ENCODE measurements around the gene NMNAT1.
"Not testable (repeated sequence)": the region's sequence is repeated elsewhere in the genome, so short reads cannot be mapped to it uniquely, and the experiment has no call there.

Gene NMNAT1

DNA sequence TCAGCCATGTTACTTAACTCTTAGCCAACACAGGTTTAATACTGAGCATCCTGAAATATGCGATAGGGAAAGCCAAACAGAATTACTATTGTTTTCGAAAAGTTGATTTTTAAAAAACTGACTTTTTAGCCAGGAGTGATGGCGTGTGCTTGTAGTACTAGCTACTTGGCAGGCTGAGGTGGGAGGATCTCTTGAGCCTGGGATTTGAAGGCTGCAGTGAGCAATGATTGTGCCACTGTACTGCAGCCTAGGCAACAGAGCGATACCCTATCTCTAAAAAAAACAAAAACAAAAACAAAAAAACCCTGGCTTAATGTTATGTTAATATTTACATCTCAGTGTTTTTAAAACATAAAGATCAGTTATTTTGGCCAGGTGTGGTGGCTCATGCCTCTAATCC lies 16.7 kb downstream of the NMNAT1 start:
- no peak overlapping the region for H3K4me3 Mint-ChIP-seq
- no peaks in the 10 kb centered on the region for H3K27me3 Mint-ChIP-seq
- H3K9me3 Mint-ChIP-seq = no peaks in the 10 kb centered on the region
- DNase-seq = no peak
- H3K27ac Mint-ChIP-seq = no peak overlapping the region
- peaks cover 9 to 14% of the 10 kb centered on the region in 2 donors for H3K4me1 Mint-ChIP-seq
- peaks cover 0 to 4% of the 10 kb centered on the region in 2 donors for H3K36me3 Mint-ChIP-seq
- no peak for ATAC-seq (replicated peaks)

DNA sequence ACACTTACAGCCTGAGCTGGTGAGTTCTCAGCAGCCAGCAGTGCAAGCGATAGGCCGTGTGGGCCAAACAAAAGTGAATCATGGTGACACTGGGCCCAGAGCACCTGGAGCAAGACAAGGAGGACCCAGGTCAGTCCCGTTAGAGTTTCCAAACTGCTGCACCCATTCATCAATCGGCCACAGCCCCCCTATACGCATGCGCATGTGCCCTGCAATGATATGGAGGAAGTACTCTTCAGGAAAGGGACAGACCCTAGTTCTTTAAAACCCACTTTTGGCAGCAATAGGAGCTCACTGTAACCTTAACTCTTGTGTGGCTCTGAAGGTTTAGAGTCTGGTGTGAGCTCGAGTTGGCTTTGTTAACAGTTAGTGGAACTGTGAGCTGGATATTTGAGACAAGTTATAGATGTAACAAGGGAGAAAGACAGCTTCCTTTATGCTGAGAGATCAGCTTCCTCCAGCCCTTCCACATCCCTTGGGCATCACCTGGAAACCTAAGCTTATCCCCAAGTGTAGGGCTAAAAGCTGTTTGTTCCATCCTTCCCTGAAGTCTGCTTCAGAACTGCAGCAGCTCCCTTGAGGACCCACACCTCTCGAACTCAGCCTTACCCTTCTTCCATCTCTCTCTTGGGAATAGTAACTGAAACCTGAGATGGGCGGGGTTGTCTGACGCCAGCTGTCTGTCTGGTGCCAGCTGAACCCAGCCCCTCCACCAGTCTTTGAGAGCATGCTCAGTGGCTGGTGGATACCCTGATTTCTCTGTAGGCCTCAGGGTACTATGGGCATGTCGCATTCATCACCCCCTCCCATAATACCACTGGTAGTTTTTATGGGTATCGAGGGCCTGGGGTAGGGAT lies 17.7 kb downstream of the NMNAT1 start:
- Mint-ChIP-seq H3K36me3 (peaks cover 0 to 4% of the 10 kb centered on the region in 2 donors), H3K27ac (peak overlapping the region; percentile 51), H3K4me3 (peak overlapping the region in 1 of 2 donors; percentile 60), H3K4me1 (peaks cover 9 to 14% of the 10 kb centered on the region in 2 donors), H3K27me3 (no peaks in the 10 kb centered on the region), H3K9me3 (no peaks in the 10 kb centered on the region)
- ATAC-seq (replicated peaks) (peak; percentile 97 to 98), DNase-seq (peak; percentile 51)

DNA sequence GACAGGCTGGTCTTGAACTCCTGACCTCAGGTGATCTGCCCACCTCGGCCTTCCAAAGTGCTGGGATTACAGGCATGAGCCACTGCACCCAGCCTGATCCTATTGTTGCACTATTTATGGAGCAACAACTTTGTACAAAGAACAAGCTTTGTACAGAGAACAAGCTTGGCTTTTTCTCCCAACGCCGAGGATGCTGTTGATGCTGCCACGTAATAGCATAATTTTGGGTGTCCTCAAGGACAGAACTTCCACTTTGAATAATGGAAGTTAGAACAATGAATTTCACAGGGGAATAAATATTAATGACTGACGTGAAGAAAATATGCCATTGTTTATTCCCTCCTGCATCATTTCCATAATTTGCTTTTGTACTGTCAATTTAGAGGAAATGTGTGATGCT lies 41.0 kb downstream of the NMNAT1 start:
- no peaks in the 10 kb centered on the region for H3K4me1 Mint-ChIP-seq
- DNase-seq (no peak), ATAC-seq (replicated peaks) (no peak)
- no peaks in the 10 kb centered on the region for H3K27me3 Mint-ChIP-seq
- H3K27ac Mint-ChIP-seq = no peak overlapping the region
- H3K9me3 Mint-ChIP-seq = no peaks in the 10 kb centered on the region
- H3K4me3 Mint-ChIP-seq = no peak overlapping the region
- peaks cover 10 to 27% of the 10 kb centered on the region in 2 donors for H3K36me3 Mint-ChIP-seq

DNA sequence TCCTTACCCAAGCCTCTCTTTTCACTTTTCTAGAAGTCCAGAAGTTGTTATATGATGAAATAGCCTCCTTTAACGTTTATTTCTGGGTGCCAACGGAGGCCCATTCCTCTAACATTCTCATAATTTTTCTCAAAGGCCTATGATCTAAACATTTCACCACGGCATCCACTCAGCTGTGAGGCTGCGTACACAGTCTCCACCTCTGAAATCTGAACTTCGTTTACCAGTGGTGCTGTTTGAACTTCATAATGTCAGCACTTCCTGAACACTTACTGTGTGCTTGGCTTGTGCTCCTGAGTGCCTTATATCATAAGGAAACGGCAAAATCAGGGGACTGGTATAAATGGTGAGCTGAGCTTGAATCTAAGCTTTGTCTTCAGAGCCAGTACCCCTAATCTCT lies 41.7 kb downstream of the NMNAT1 start:
- no peaks in the 10 kb centered on the region for H3K27me3 Mint-ChIP-seq
- H3K4me3 Mint-ChIP-seq = no peak overlapping the region
- H3K9me3 Mint-ChIP-seq = no peaks in the 10 kb centered on the region

DNA sequence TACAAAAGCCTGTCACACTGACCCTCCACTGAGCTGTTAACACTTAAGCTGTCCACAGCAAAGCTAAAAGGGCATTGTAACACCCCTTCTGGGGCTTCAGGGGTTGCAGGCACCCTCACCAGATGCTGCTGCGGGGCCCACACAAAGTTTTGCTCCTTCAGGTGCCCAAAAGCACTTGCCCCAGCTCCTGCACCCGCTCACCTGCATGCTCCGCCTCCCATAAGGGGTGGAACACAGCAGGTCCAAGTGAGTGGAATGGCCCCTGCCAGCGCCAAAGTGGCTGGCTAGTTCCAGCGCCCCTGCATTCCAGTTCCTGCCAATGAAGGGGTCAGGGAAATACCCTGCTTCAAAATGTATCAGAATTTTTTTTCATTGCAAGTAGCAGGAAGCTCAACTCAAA lies 46.5 kb downstream of the NMNAT1 start:
- Mint-ChIP-seq H3K4me1 (no peaks in the 10 kb centered on the region), H3K9me3 (no peaks in the 10 kb centered on the region), H3K27me3 (peaks cover 0 to 6% of the 10 kb centered on the region in 2 donors), H3K36me3 (peaks cover 1 to 11% of the 10 kb centered on the region in 2 donors), H3K27ac (no peak overlapping the region), H3K4me3 (no peak overlapping the region)
- no peak for DNase-seq
- ATAC-seq (replicated peaks) = no peak

More for the DNA sequence above, 41.7 kb downstream of the NMNAT1 start:
- Mint-ChIP-seq H3K27ac (no peak overlapping the region), H3K36me3 (peaks cover 8 to 27% of the 10 kb centered on the region in 2 donors), H3K4me1 (no peaks in the 10 kb centered on the region)
- ATAC-seq (replicated peaks) (no peak), DNase-seq (no peak)

DNA sequence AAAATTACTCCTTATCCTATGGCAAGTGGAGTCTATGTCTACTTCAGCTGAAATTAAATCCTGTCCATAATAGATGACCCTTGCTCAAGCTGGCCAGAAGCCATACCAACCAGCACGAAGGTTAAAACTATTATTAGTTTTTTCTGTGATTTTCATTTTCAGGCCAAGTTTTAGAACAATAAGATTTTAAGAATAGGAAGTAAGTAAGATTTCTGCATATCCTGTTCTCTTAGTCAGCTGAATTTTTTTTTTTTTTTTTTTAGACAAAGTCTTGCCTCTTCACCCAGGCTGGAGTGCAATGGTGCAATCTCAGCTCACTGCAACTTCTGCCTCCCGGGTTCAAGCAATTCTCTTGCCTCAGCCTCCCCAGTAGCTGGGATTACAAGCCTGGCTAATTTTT lies 47.7 kb downstream of the NMNAT1 start:
- H3K4me3 Mint-ChIP-seq = no peak overlapping the region
- H3K9me3 Mint-ChIP-seq = no peaks in the 10 kb centered on the region
- no peaks in the 10 kb centered on the region for H3K4me1 Mint-ChIP-seq
- no peak overlapping the region for H3K27ac Mint-ChIP-seq
- peaks cover 0 to 5% of the 10 kb centered on the region in 2 donors for H3K36me3 Mint-ChIP-seq
- ATAC-seq (replicated peaks) (no peak), DNase-seq (no peak)
- H3K27me3 Mint-ChIP-seq = peaks cover 0 to 6% of the 10 kb centered on the region in 2 donors

DNA sequence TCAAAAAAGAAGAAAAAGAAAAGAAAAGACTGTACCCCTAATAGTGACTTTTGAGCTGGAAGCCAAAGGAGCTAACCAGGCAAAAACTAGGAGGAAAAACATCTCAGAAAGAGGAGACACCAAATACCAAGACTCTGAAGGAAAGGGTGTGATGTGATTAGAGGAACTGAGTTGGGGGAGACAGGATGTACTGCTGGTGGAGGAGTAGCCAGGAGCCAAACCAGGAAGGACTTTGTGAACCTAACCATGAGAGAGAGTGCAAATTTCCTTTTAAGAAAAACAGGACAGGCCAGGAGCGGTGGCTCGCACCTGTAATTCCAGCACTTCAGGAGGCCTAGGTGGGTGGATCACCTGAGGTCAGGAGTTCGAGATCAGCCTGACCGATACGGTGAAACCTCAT lies 49.6 kb downstream of the NMNAT1 start:
- no peaks in the 10 kb centered on the region for H3K36me3 Mint-ChIP-seq
- no peaks in the 10 kb centered on the region for H3K9me3 Mint-ChIP-seq
- no peak for DNase-seq
- peaks cover 11 to 19% of the 10 kb centered on the region in 2 donors for H3K27me3 Mint-ChIP-seq
- ATAC-seq (replicated peaks) = no peak
- H3K27ac Mint-ChIP-seq = no peak overlapping the region
- H3K4me1 Mint-ChIP-seq = peaks cover 5 to 10% of the 10 kb centered on the region in 2 donors
- H3K4me3 Mint-ChIP-seq = no peak overlapping the region

DNA sequence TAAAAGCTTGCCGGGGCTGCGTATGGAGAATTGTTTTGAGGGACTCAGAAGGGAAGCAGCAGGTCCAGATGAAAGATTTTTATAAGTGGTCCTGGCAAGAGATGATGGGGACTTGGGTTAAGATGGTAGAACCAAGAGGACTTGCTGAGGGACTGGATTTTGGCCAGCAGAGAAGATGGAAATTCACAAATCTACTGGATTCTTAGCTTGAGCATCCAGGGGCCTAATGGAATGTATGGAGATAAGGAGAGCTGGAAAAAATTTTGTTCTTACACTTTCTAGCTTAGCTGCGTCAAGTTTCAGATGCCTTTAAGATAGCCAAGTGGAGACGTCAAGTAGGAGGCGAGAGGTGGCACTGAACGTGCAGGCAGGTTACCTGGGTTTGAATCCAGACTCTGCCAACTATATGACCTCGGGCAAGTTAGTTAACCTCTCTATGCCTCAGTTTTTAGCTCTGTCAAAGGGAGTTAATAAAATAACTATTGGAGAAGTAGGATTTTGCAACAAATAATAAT lies 50.3 kb downstream of the NMNAT1 start:
- Mint-ChIP-seq H3K27me3 (peaks cover 14 to 26% of the 10 kb centered on the region in 2 donors), H3K4me3 (no peak overlapping the region), H3K9me3 (no peaks in the 10 kb centered on the region), H3K36me3 (peaks cover 0 to 2% of the 10 kb centered on the region in 2 donors), H3K4me1 (peaks cover 7 to 13% of the 10 kb centered on the region in 2 donors), H3K27ac (no peak overlapping the region)
- no peak for ATAC-seq (replicated peaks)
- no peak for DNase-seq

DNA sequence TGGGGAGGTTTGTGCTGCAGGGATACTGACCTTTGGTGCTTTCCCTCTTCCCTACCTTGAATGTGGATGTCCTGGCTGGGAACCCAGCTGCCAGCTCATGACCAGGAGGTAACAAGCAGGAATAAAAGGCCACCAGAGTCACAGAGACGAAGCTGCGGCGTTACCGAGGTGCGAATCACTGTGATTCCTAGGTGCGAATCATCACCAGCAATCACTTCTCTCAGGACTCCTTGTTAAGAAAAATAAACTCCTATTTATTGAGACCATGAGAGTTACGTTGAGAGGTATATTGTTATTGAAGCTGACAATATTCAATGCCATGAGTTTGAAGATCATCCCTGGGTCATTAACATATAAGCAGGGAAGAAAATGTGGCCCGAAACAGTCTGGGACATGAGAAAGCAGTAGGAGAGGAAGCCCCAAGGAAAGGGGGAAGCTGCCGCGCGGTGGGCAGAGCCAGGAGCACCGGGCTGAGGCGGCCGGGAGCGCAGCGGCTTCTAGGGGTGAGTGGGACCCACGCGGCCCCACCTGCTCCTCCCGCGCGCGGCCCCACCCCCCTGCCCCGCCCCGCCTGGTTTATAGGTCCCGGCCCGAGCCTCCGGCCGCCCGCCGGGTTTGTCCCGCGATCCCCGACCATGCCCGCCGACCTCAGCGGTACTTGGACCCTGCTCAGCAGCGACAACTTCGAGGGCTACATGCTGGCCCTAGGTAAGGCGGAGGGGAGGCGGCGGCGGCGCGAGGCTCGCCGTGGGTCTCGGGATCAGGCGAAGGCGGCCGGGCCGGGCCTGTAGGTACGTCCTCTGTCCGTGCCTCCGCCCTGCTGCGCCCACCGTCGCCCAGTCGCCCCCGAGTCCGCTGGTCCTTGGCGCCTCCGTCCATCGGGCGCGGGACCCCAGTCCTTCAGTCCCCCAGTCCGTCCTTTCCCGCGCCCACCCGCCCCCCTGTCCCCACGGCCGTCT lies 53.6 kb downstream of the NMNAT1 start, which contains the start of gene RBP7:
Gene RBP7 (plus strand): TSS at position 605 of the 959 bp plus-strand sequence. CDS start 31 bp downstream, at position 636.
- peak within 1 kb of the TSS; percentile 25 for H3K27ac Mint-ChIP-seq
- no peak for DNase-seq

DNA sequence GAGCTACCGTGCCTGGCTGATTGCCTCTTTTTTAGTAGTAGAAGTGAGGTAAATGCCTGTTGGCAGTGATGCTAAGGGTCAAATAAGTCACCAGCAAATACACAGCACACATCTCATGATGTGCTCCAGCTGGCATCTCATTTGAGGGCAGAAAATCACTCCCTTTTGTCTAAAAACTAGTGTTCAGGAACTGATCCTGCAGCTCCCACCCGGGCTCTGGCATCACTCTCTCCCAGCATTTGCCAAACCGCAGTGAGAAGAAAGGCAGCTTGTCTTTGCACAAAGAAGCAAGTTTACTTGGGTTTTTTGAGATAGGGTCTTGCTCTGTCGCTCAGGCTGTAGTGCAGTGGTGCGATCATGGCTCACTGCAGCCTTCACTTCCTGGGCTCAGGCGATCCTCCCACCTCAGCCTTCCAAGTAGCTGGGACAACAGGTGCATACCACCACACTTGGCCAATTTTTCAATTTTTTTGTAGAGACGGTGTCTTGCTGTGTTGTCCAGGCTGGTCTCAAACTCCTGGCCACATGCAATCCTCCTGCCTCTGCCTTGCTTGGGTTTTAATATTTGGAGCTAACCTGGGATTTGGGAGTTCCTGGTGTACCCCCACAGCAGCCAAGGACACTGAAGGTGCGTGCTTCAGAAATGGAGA lies 57.9 kb downstream of the NMNAT1 start:
- Mint-ChIP-seq H3K9me3 (no peaks in the 10 kb centered on the region), H3K27ac (no peak overlapping the region), H3K27me3 (peaks cover 32 to 35% of the 10 kb centered on the region in 2 donors), H3K4me1 (peaks cover 7 to 16% of the 10 kb centered on the region in 2 donors), H3K36me3 (peaks cover 0 to 5% of the 10 kb centered on the region in 2 donors), H3K4me3 (no peak overlapping the region)
- no peak for ATAC-seq (replicated peaks)
- DNase-seq = no peak

More for the DNA sequence above, 53.6 kb downstream of the NMNAT1 start, which contains the start of gene RBP7:
- ATAC-seq (replicated peaks) = peak; percentile 36 to 48
- no peaks in the 10 kb centered on the region for H3K9me3 Mint-ChIP-seq
- H3K4me1 Mint-ChIP-seq = peaks cover 7 to 16% of the 10 kb centered on the region in 2 donors
- H3K36me3 Mint-ChIP-seq = peaks cover 0 to 5% of the 10 kb centered on the region in 2 donors
- peak within 1 kb of the TSS; percentile 75 to 79 for H3K4me3 Mint-ChIP-seq
- peaks cover 20 to 35% of the 10 kb centered on the region in 2 donors for H3K27me3 Mint-ChIP-seq

DNA sequence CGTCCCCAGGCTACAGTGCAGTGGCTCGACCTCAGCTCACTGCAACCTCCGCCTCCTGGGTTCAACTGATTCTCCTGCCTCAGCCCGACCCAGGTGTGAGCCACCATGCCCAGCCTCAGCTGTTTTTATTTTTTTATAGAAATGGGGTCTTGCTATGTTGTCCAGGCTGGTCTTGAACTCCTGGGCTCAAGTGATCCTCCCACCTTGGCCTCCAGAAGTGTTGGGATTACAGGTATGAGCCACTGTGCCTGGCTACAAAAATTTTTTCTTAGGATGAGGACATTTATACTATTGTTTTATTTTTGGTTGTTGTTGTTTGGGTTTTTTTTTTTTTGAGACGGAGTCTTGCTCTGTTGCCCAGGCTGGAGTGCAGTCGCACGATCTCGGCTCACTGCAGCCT lies 62.0 kb downstream of the NMNAT1 start:
- not testable (repeated sequence) for H3K27ac Mint-ChIP-seq; H3K36me3 Mint-ChIP-seq; H3K4me3 Mint-ChIP-seq; H3K4me1 Mint-ChIP-seq; DNase-seq; H3K9me3 Mint-ChIP-seq; ATAC-seq (replicated peaks)
- peaks cover 13 to 19% of the 10 kb centered on the region in 2 donors for H3K27me3 Mint-ChIP-seq

DNA sequence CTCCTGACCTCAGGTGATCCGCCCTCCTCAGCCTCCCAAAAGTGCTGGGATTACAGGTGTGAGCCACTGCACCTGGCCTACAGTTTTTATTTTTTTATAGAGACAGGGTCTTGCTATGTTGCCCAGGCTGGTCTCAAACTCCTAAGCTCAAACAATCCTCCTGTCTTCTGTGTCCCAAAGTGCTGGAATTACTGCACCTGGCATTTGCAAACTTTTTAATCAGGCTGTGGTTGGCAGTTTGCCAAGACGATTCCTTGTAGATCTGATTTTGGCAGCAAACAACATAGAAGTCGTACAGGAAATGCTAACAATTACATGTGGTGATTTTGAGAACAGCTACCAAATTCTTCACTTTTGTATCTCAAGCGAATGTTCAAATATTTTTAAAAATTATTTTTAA lies 63.9 kb downstream of the NMNAT1 start:
- H3K4me3 Mint-ChIP-seq = no peak overlapping the region

DNA sequence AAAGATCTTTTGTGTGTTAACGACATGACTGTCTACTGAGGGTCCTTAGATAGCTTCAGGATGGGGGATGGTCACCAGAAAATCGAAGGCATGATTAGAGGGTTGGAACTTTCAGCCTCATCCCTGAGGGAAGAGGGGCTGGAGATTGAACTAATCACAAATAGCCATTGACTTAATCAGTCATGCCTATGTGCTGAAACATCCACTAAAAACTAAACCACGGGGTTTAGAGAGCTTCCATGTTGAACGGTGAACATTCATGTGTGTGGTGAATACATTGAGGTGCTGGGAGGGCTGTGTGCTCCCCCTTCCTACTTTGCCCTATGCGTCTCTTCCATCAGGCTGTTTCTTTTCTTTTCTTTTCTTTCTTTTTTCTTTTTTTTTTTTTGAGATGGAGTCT lies 70.7 kb downstream of the NMNAT1 start:
- no peak overlapping the region for H3K27ac Mint-ChIP-seq
- no peaks in the 10 kb centered on the region for H3K4me1 Mint-ChIP-seq
- H3K9me3 Mint-ChIP-seq = no peaks in the 10 kb centered on the region
- ATAC-seq (replicated peaks) = no peak
- peaks cover 0 to 4% of the 10 kb centered on the region in 2 donors for H3K27me3 Mint-ChIP-seq
- H3K4me3 Mint-ChIP-seq = no peak overlapping the region
- H3K36me3 Mint-ChIP-seq = no peaks in the 10 kb centered on the region
- DNase-seq = no peak

More for the DNA sequence above, 63.9 kb downstream of the NMNAT1 start:
- Mint-ChIP-seq H3K9me3 (no peaks in the 10 kb centered on the region), H3K27ac (no peak overlapping the region), H3K27me3 (peaks cover 7 to 12% of the 10 kb centered on the region in 2 donors), H3K4me1 (no peaks in the 10 kb centered on the region), H3K36me3 (no peaks in the 10 kb centered on the region)
- ATAC-seq (replicated peaks) = no peak
- DNase-seq = no peak

All from stimulated activated naive B cell treated with anti-CD40 and anti-IgM and Interleukin-4, amounts not matched to agents 10 μg/mL and 1 μg/mL and 100 μg/mL, for 72 hours (primary cell).